ENCODE measurements around the gene DHX35. TPM values are rescaled to one million over a fixed set of nuclear protein-coding genes. Genes with fewer than 3 reads are reported as not detected.

The DHX35 gene
- total RNA-seq, 1 experiment from 2014 or later: 12.1 TPM

DNA sequence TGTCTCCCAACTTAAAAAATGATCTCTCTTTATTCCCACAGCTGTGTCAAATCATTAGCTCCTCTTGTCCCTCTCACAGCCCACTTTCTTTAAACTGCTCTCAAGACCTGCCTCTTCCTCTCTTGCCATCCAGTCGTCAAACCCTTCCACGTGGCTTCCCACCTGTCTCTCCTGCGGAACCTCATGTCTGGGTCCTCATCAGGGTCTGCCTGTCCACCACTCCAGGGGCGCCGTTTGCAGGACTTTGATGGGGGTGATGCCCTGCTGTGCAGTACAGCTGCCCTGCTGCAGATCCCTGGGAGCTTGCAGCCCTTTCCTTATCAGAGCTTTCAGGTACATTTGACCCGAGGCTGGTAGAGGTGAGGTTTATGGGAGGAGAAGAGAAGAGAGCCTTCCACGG is 114.8 kb downstream of the DHX35 start:
- no peak overlapping the region for H3K27ac ChIP-seq
- BruUV-seq (replicated peaks): no TSS peak
- H3K4me2 ChIP-seq: no peak overlapping the region
- ChIA-PET POLR2A (ENCODE audit: unreplicated experiment) (no interaction called here), CTCF (no interaction called here)
- DNase-seq: no peak
- no peaks in the 10 kb centered on the region for H3K79me2 ChIP-seq (ENCODE audit: low read depth)
- H4K20me1 ChIP-seq (ENCODE audit: insufficient read depth): no peaks in the 10 kb centered on the region
- H3F3A ChIP-seq (ENCODE audit: insufficient read depth, low read depth): no peaks in the 10 kb centered on the region
- no peak overlapping the region for H3K4me3 ChIP-seq
- no peaks in the 10 kb centered on the region for H3K9me3 ChIP-seq (ENCODE audit: insufficient read depth, low read depth)
- H3K36me3 ChIP-seq (ENCODE audit: low read depth): no peaks in the 10 kb centered on the region
- H3K4me1 ChIP-seq (replicated peaks; ENCODE audit: insufficient read depth): no peaks in the 10 kb centered on the region
- TF ChIP-seq CTCF (conservative IDR thresholded peaks at IDR 0.05): no peak
- TF ChIP-seq EZH2 (IDR thresholded peaks at IDR 0.05; ENCODE audit: low read depth): no peak
- H3K9me2 ChIP-seq (ENCODE audit: insufficient read depth): no peaks in the 10 kb centered on the region
- H2AFZ ChIP-seq: no peak overlapping the region
- peaks cover 82% of the 10 kb centered on the region for H3K27me3 ChIP-seq (ENCODE audit: insufficient read depth, low read depth)
- intact Hi-C loops (cut with micrococcal nuclease; ENCODE audit: unreplicated experiment): no loop called here

GRCh38 chr20:39080326-39080725 is 118.2 kb downstream of the DHX35 start:
- Histone ChIP-seq H2AFZ (no peak overlapping the region), H3K79me2 (ENCODE audit: low read depth) (no peaks in the 10 kb centered on the region), H3K4me2 (no peak overlapping the region), H3K9me2 (ENCODE audit: insufficient read depth) (no peaks in the 10 kb centered on the region), H3F3A (ENCODE audit: insufficient read depth, low read depth) (no peaks in the 10 kb centered on the region), H4K20me1 (ENCODE audit: insufficient read depth) (no peaks in the 10 kb centered on the region), H3K27ac (no peak overlapping the region), H3K4me3 (no peak overlapping the region), H3K4me1 (replicated peaks; ENCODE audit: insufficient read depth) (no peaks in the 10 kb centered on the region), H3K27me3 (ENCODE audit: insufficient read depth, low read depth) (peaks cover 82% of the 10 kb centered on the region), H3K36me3 (ENCODE audit: low read depth) (no peaks in the 10 kb centered on the region), H3K9me3 (ENCODE audit: insufficient read depth, low read depth) (no peaks in the 10 kb centered on the region)
- ChIA-PET POLR2A (ENCODE audit: unreplicated experiment) (no interaction called here), CTCF (no interaction called here)
- TF ChIP-seq EZH2 (IDR thresholded peaks at IDR 0.05; ENCODE audit: low read depth): no peak
- no peak for TF ChIP-seq CTCF (conservative IDR thresholded peaks at IDR 0.05)
- intact Hi-C loops (cut with micrococcal nuclease; ENCODE audit: unreplicated experiment): no loop called here
- no peak for DNase-seq
- BruUV-seq (replicated peaks): no TSS peak

GRCh38 chr20:39081255-39081654 is 119.1 kb downstream of the DHX35 start:
- no peaks in the 10 kb centered on the region for H3K4me1 ChIP-seq (replicated peaks; ENCODE audit: insufficient read depth)
- no peaks in the 10 kb centered on the region for H3F3A ChIP-seq (ENCODE audit: insufficient read depth, low read depth)
- H3K79me2 ChIP-seq (ENCODE audit: low read depth): no peaks in the 10 kb centered on the region
- intact Hi-C loops (cut with micrococcal nuclease; ENCODE audit: unreplicated experiment): loop anchor here (1.0 kb wide), 1 partner anchor 31 kb away; no protein-coding TSS in a partner anchor
- no peaks in the 10 kb centered on the region for H4K20me1 ChIP-seq (ENCODE audit: insufficient read depth)
- H3K36me3 ChIP-seq (ENCODE audit: low read depth): no peaks in the 10 kb centered on the region
- no TSS peak for BruUV-seq (replicated peaks)
- ChIA-PET CTCF (no interaction called here), POLR2A (ENCODE audit: unreplicated experiment) (no interaction called here)
- peak; percentile 97 for TF ChIP-seq CTCF (conservative IDR thresholded peaks at IDR 0.05)
- TF ChIP-seq EZH2 (IDR thresholded peaks at IDR 0.05; ENCODE audit: low read depth): no peak
- H2AFZ ChIP-seq: no peak overlapping the region
- peak; percentile 50 to 70 for DNase-seq
- no peaks in the 10 kb centered on the region for H3K9me3 ChIP-seq (ENCODE audit: insufficient read depth, low read depth)
- H3K4me3 ChIP-seq: no peak overlapping the region
- H3K27ac ChIP-seq: no peak overlapping the region
- H3K4me2 ChIP-seq: no peak overlapping the region
- peaks cover 76% of the 10 kb centered on the region for H3K27me3 ChIP-seq (ENCODE audit: insufficient read depth, low read depth)
- no peaks in the 10 kb centered on the region for H3K9me2 ChIP-seq (ENCODE audit: insufficient read depth)
